ENCODE data around the gene OR7A17. TPM values are rescaled to one million over a fixed set of nuclear protein-coding genes. Genes with fewer than 3 reads are reported as not detected.

OR7A17 gene
- total RNA-seq, 3 donors from 2014 or later (not counting 1 experiment from before 2014, with no cell fraction given), result not detected

- Histone ChIP-seq H3K27ac (ENCODE audit: low read length) (no peak overlapping the region), H3K9me3 (ENCODE audit: control insufficient read depth, insufficient read depth, low read length) (no peaks in the 10 kb centered on the region), H3K4me3 (ENCODE audit: low read length) (no peak overlapping the region), H3K36me3 (ENCODE audit: control insufficient read depth, insufficient read depth, low read length) (no peaks in the 10 kb centered on the region), H3K27me3 (ENCODE audit: control insufficient read depth, insufficient read depth, low read length) (no peaks in the 10 kb centered on the region), H3K4me1 (ENCODE audit: control insufficient read depth, insufficient read depth, low read length) (no peaks in the 10 kb centered on the region)
- intact Hi-C loops (cut with micrococcal nuclease), result no loop called here
- Mint-ChIP-seq H3K27me3 (ENCODE audit: low read depth in 2 of 2) (peaks cover 8 to 14% of the 10 kb centered on the region in 2 donors), H3K4me3 (no peak overlapping the region), H3K9me3 (no peaks in the 10 kb centered on the region), H3K4me1 (no peaks in the 10 kb centered on the region), H3K36me3 (no peaks in the 10 kb centered on the region), H3K27ac (no peak overlapping the region)
- ATAC-seq, result no peak
- no peak for TF ChIP-seq CTCF (IDR thresholded peaks at IDR 0.05)
- WGBS (ENCODE audit: insufficient coverage), result 92% methylated on average over 4 of the region's 4 CpGs
- no peak for DNase-seq
Observed at GRCh38 chr19:14837391-14837790, 48.5 kb downstream of the OR7A17 start.

GRCh38 chr19:14835011-14835410 lies 50.9 kb downstream of the OR7A17 start, which contains the start of the genes OR7A5 and OR7C1:
OR7A5 (minus strand) TSS chr19:14835185; CDS start chr19:14828241, 6,944 bp downstream.
OR7C1 (minus strand) TSS chr19:14835185; CDS start chr19:14800136, 35,049 bp downstream.
- Mint-ChIP-seq H3K4me3 (no peak within 1 kb of the TSS), H3K4me1 (no peaks in the 10 kb centered on the region), H3K27ac (no peak within 1 kb of the TSS), H3K36me3 (no peaks in the 10 kb centered on the region), H3K27me3 (ENCODE audit: low read depth in 2 of 2) (peaks cover 0 to 3% of the 10 kb centered on the region in 2 donors), H3K9me3 (no peaks in the 10 kb centered on the region)
- 75% methylated on average over 1 of the region's 1 CpG for WGBS (ENCODE audit: insufficient coverage)
- Histone ChIP-seq H3K27ac (ENCODE audit: low read length) (no peak within 1 kb of the TSS), H3K27me3 (ENCODE audit: control insufficient read depth, insufficient read depth, low read length) (no peaks in the 10 kb centered on the region), H3K36me3 (ENCODE audit: control insufficient read depth, insufficient read depth, low read length) (no peaks in the 10 kb centered on the region), H3K9me3 (ENCODE audit: control insufficient read depth, insufficient read depth, low read length) (no peaks in the 10 kb centered on the region), H3K4me3 (ENCODE audit: low read length) (no peak within 1 kb of the TSS), H3K4me1 (ENCODE audit: control insufficient read depth, insufficient read depth, low read length) (no peaks in the 10 kb centered on the region)
- ATAC-seq (no peak), DNase-seq (no peak)
- no peak for TF ChIP-seq CTCF (IDR thresholded peaks at IDR 0.05)
- intact Hi-C loops (cut with micrococcal nuclease), result no loop called here

- ATAC-seq, result no peak
- no peak overlapping the region for H3K27ac Mint-ChIP-seq
- no peaks in the 10 kb centered on the region for H3K4me1 Mint-ChIP-seq
- Histone ChIP-seq H3K27me3 (ENCODE audit: control insufficient read depth, insufficient read depth, low read length) (peaks cover 2% of the 10 kb centered on the region), H3K9me3 (ENCODE audit: control insufficient read depth, insufficient read depth, low read length) (no peaks in the 10 kb centered on the region), H3K27ac (ENCODE audit: low read length) (no peak overlapping the region), H3K36me3 (ENCODE audit: control insufficient read depth, insufficient read depth, low read length) (no peaks in the 10 kb centered on the region), H3K4me3 (ENCODE audit: low read length) (no peak overlapping the region), H3K4me1 (ENCODE audit: control insufficient read depth, insufficient read depth, low read length) (no peaks in the 10 kb centered on the region)
- H3K4me3 Mint-ChIP-seq, result no peak overlapping the region
- H3K36me3 Mint-ChIP-seq, result no peaks in the 10 kb centered on the region
- no peak for DNase-seq
- peaks cover 12 to 25% of the 10 kb centered on the region in 2 donors for H3K27me3 Mint-ChIP-seq (ENCODE audit: low read depth in 2 of 2)
- H3K9me3 Mint-ChIP-seq, result no peaks in the 10 kb centered on the region
- 83% methylated on average over 4 of the region's 4 CpGs for WGBS (ENCODE audit: insufficient coverage)
- intact Hi-C loops (cut with micrococcal nuclease), result no loop called here
- TF ChIP-seq CTCF (IDR thresholded peaks at IDR 0.05), result no peak
Observed at GRCh38 chr19:14830702-14831101, 55.2 kb downstream of the OR7A17 start.

Other genes with a start within 250 kb of the OR7A17 start
- 1 to 10 TPM in 2 of 3 donors, under 1 TPM in 1; 0.59 to 9.1 (median 1.0) TPM for gene ADGRE3, start 211.3 kb downstream of the OR7A17 start, total RNA-seq
- 10 to 100 TPM; 25.9 to 37.9 (median 31.6) TPM for gene ZNF333, start 196.1 kb downstream of the OR7A17 start, total RNA-seq
- gene ADGRE2, start 107.6 kb downstream of the OR7A17 start, total RNA-seq, result 10 to 100 TPM in 2 of 3 donors, 1 to 10 TPM in 1; 6.1 to 37.0 (median 20.3) TPM
- gene OR7A5, start 50.9 kb downstream of the OR7A17 start, total RNA-seq, result not detected
- gene OR7C1, start 50.9 kb downstream of the OR7A17 start, total RNA-seq, result not detected
- gene OR7A10, start 37.2 kb downstream of the OR7A17 start, total RNA-seq, result not detected
- not detected for gene OR7C2, start 55.4 kb upstream of the OR7A17 start, total RNA-seq
- not detected for gene SLC1A6, start 93.7 kb upstream of the OR7A17 start, total RNA-seq
- gene CASP14, start 163.3 kb upstream of the OR7A17 start, total RNA-seq, result not detected
- not detected for gene OR1I1, start 196.1 kb upstream of the OR7A17 start, total RNA-seq
- not detected for gene SYDE1, start 221.3 kb upstream of the OR7A17 start, total RNA-seq

Data from natural killer cell (primary cell).